Body of pancreas (tissue), 4 donors: ENCODE measurements around the gene SERPINE3. TPM values are rescaled to one million over a fixed set of nuclear protein-coding genes. Genes with fewer than 3 reads are reported as not detected.

Source experiments
- ATAC-seq: fragments of 150-250 bp; one replicate; pipeline ENCODE4 v1.9.1; 2016
- DNase-seq, 4 donors: peaks; one replicate each; pipeline ENCODE4 v3.0.0-alpha.2; 2019
- H3K27ac ChIP-seq, 4 donors: fragments of 200-600 bp; sonication (generic); 1 replicate in 3 of 4; 2 replicates in 1 of 4; pipeline versions ENCODE4 v1.5.1 to v1.6.1; 2016 to 2019; ENCODE audit warnings: mild to moderate bottlenecking in 1 of 4, mixed read lengths in 1 of 4, moderate library complexity in 1 of 4
- H3K27me3 ChIP-seq, 2 donors: fragments of 200-600 bp; sonication (generic); one replicate each; pipeline ENCODE4 v1.6.0; 2016; ENCODE audit warnings: mild to moderate bottlenecking in 1 of 2
- H3K36me3 ChIP-seq, 2 donors: fragments of 200-600 bp; sonication (generic); replicated peaks in 1 of 2; 2 replicates each; pipeline ENCODE4 v1.5.1; 2016; ENCODE audit warnings: low read depth in 2 of 2; ENCODE audit not compliant: insufficient read depth in 1 of 2
- H3K4me1 ChIP-seq: fragments of 200-600 bp; sonication (generic); one replicate; pipeline ENCODE4 v1.6.0; 2016
- H3K4me3 ChIP-seq, 2 donors: fragments of 200-600 bp; sonication (generic); 1 replicate in 1 of 2; 2 replicates in 1 of 2; pipeline ENCODE4 v1.5.1; 2016 to 2019
- H3K9me3 ChIP-seq, 3 donors: fragments of 200-600 bp; sonication (generic); 1 replicate in 2 of 3; 2 replicates in 1 of 3; pipeline ENCODE4 v1.5.1; 2016
- CTCF ChIP-seq, 7 experiments: fragments of 450-650 bp in 4 of 7; fragments of 200-600 bp in 3 of 7; sonication (generic) in 3 of 7; IDR thresholded peaks; one replicate each; pipeline ENCODE4 v1.5.1; 2016 to 2019; ENCODE audit warnings: antibody characterized with exemption in 7 of 7
- POLR2A ChIP-seq, 3 donors: fragments of 450-650 bp; IDR thresholded peaks; one replicate each; pipeline ENCODE4 v1.6.1; 2016; ENCODE audit warnings: antibody characterized with exemption in 3 of 3, mild to moderate bottlenecking in 2 of 3
- WGBS, 2 donors: methylation state at CpG; one replicate each; pipeline ENCODE4 v1.1.5; 2017; 5-methylcytosine and 5-hydroxymethylcytosine counted together
- intact Hi-C: fragments of 100-400 bp; cut with DNase I; formaldehyde crosslinking; loops from one replicate; pipeline ENCODE4 v1.15.1; 2023
- total RNA-seq, 2 donors: library from RNA; depleted of rRNA; stranded (reverse); fragments of >200 nt; gene quantifications; one replicate each; pipeline ENCODE4 v1.1.0, GENCODE V29; 2016

The SERPINE3 gene
- total RNA-seq, 2 donors from 2014 or later, result not detected

- no peak for DNase-seq
- H3K27ac ChIP-seq, result no peak overlapping the region
- ATAC-seq, result no peak
- no peaks in the 10 kb centered on the region for H3K27me3 ChIP-seq
- TF ChIP-seq CTCF (IDR thresholded peaks at IDR 0.05) (no peak), POLR2A (IDR thresholded peaks at IDR 0.05) (no peak)
- H3K4me1 ChIP-seq, result no peaks in the 10 kb centered on the region
- no peaks in the 10 kb centered on the region for H3K36me3 ChIP-seq
- intact Hi-C loops, result no loop called here
- no peak overlapping the region for H3K4me3 ChIP-seq
- 69 to 75% methylated on average over 4 of the region's 4 CpGs for WGBS, 2 donors
- H3K9me3 ChIP-seq, result no peaks in the 10 kb centered on the region
Measured at GRCh38 chr13:51342706-51343105, 3.2 kb downstream of the SERPINE3 start.

- TF ChIP-seq CTCF (IDR thresholded peaks at IDR 0.05) (no peak), POLR2A (IDR thresholded peaks at IDR 0.05) (no peak)
- H3K4me3 ChIP-seq, result no peak overlapping the region
- no peaks in the 10 kb centered on the region for H3K4me1 ChIP-seq
- no peaks in the 10 kb centered on the region for H3K36me3 ChIP-seq
- H3K9me3 ChIP-seq, result no peaks in the 10 kb centered on the region
- WGBS, 2 donors, result 46 to 64% methylated on average over 5 of the region's 5 CpGs
- ATAC-seq (no peak), DNase-seq (no peak)
- intact Hi-C loops, result no loop called here
- H3K27ac ChIP-seq, result no peak overlapping the region
- no peaks in the 10 kb centered on the region for H3K27me3 ChIP-seq
Measured at GRCh38 chr13:51343475-51343874, 4.0 kb downstream of the SERPINE3 start.

- intact Hi-C loops, result no loop called here
- Histone ChIP-seq H3K4me1 (peaks cover 4% of the 10 kb centered on the region), H3K4me3 (no peak overlapping the region), H3K9me3 (no peaks in the 10 kb centered on the region), H3K36me3 (no peaks in the 10 kb centered on the region), H3K27me3 (no peaks in the 10 kb centered on the region), H3K27ac (no peak overlapping the region)
- DNase-seq, result no peak
- WGBS, 2 donors, result 89 to 94% methylated on average over 2 of the region's 2 CpGs
- TF ChIP-seq CTCF (IDR thresholded peaks at IDR 0.05), result no peak
- TF ChIP-seq POLR2A (IDR thresholded peaks at IDR 0.05), result no peak
- no peak for ATAC-seq
Measured at GRCh38 chr13:51346397-51346796, 6.9 kb downstream of the SERPINE3 start.

GRCh38 chr13:51347099-51347498 lies 7.6 kb downstream of the SERPINE3 start:
- TF ChIP-seq POLR2A (IDR thresholded peaks at IDR 0.05), result no peak
- TF ChIP-seq CTCF (IDR thresholded peaks at IDR 0.05), result no peak
- ATAC-seq, result no peak
- intact Hi-C loops, result no loop called here
- H3K9me3 ChIP-seq, result no peaks in the 10 kb centered on the region
- no peaks in the 10 kb centered on the region for H3K36me3 ChIP-seq
- H3K4me1 ChIP-seq, result peaks cover 4% of the 10 kb centered on the region
- H3K4me3 ChIP-seq, result no peak overlapping the region
- 90 to 91% methylated on average over 8 to 9 of the region's 9 CpGs for WGBS, 2 donors
- no peaks in the 10 kb centered on the region for H3K27me3 ChIP-seq
- no peak overlapping the region for H3K27ac ChIP-seq
- no peak for DNase-seq

- Histone ChIP-seq H3K4me1 (peaks cover 4% of the 10 kb centered on the region), H3K9me3 (no peaks in the 10 kb centered on the region), H3K27ac (no peak overlapping the region), H3K4me3 (no peak overlapping the region), H3K36me3 (no peaks in the 10 kb centered on the region), H3K27me3 (no peaks in the 10 kb centered on the region)
- TF ChIP-seq POLR2A (IDR thresholded peaks at IDR 0.05) (no peak), CTCF (IDR thresholded peaks at IDR 0.05) (no peak)
- DNase-seq (no peak), ATAC-seq (no peak)
- intact Hi-C loops, result no loop called here
- WGBS, 2 donors, result 70 to 71% methylated on average over 9 to 10 of the region's 10 CpGs
Measured at GRCh38 chr13:51348069-51348967, 8.8 kb downstream of the SERPINE3 start.
